HEK293T (cell line): ENCODE results near the gene TRAM2.

ENCODE experiments used
- CTCF ChIA-PET: fragments of 350-600 bp; formaldehyde crosslinking; extraction: SDS; loops from one replicate; lab custom pipeline; 2021; ENCODE audit warnings: antibody characterized with exemption, inconsistent platforms; lab: Yijun Ruan, JAX
- POLR2A ChIA-PET: fragments of 350-600 bp; formaldehyde crosslinking; extraction: SDS; loops from one replicate; lab custom pipeline; 2020; ENCODE audit warnings: antibody characterized with exemption, inconsistent platforms; lab: Yijun Ruan, JAX
- DNase-seq: peaks from one replicate; pipeline ENCODE4 v3.0.0; 2012; ENCODE audit warnings: mixed read lengths; ENCODE audit errors: extremely low spot score
- ARNT ChIP-seq: fragments of 450-650 bp; IDR thresholded peaks from 2 replicates; pipeline ENCODE4 v1.6.1; 2017; ENCODE audit warnings: mild to moderate bottlenecking
- BHLHE40 ChIP-seq: fragments of 450-650 bp; IDR thresholded peaks from 2 replicates; pipeline ENCODE4 v1.6.1; 2016; ENCODE audit warnings: mild to moderate bottlenecking, moderate library complexity, borderline replicate concordance
- CTBP1 ChIP-seq: fragments of 450-650 bp; IDR thresholded peaks from 2 replicates; pipeline ENCODE4 v1.6.1; 2016; ENCODE audit warnings: borderline replicate concordance
- ELF4 ChIP-seq: fragments of 450-650 bp; IDR thresholded peaks from 2 replicates; pipeline ENCODE4 v1.6.1; 2017; ENCODE audit warnings: antibody characterized with exemption
- FOXA1 ChIP-seq: fragments of 450-650 bp; IDR thresholded peaks from 2 replicates; pipeline ENCODE4 v1.6.1; 2016; ENCODE audit warnings: mild to moderate bottlenecking
- FOXK2 ChIP-seq: fragments of 450-650 bp; IDR thresholded peaks from 2 replicates; pipeline ENCODE4 v1.6.1; 2016; ENCODE audit warnings: mild to moderate bottlenecking
- FOXM1 ChIP-seq: fragments of 450-650 bp; IDR thresholded peaks from 2 replicates; pipeline ENCODE4 v1.6.1; 2017; ENCODE audit warnings: mild to moderate bottlenecking, borderline replicate concordance
- HDGF ChIP-seq: fragments of 450-650 bp; IDR thresholded peaks from 2 replicates; pipeline ENCODE4 v1.6.1; 2017; ENCODE audit warnings: antibody characterized with exemption, borderline replicate concordance
- L3MBTL2 ChIP-seq: fragments of 450-650 bp; conservative IDR thresholded peaks from 2 replicates; pipeline ENCODE4 v1.6.1; 2016; ENCODE audit warnings: mild to moderate bottlenecking
- LEF1 ChIP-seq: fragments of 450-650 bp; IDR thresholded peaks from 2 replicates; pipeline ENCODE4 v1.6.1; 2017; ENCODE audit warnings: mild to moderate bottlenecking, borderline replicate concordance
- NFRKB ChIP-seq: fragments of 450-650 bp; IDR thresholded peaks from 2 replicates; pipeline ENCODE4 v1.6.1; 2016; ENCODE audit warnings: mild to moderate bottlenecking, moderate library complexity
- PKNOX1 ChIP-seq: fragments of 450-650 bp; IDR thresholded peaks from 2 replicates; pipeline ENCODE4 v1.6.1; 2016
- SP1 ChIP-seq: fragments of 450-650 bp; IDR thresholded peaks from 2 replicates; pipeline ENCODE4 v1.6.1; 2017
- SUZ12 ChIP-seq: fragments of 450-650 bp; IDR thresholded peaks from 2 replicates; pipeline ENCODE4 v1.6.1; 2016; ENCODE audit warnings: mild to moderate bottlenecking
- TARDBP ChIP-seq: fragments of 450-650 bp; IDR thresholded peaks from 2 replicates; pipeline ENCODE4 v1.6.1; 2016
- ZNF384 ChIP-seq: fragments of 450-650 bp; IDR thresholded peaks from 2 replicates; pipeline ENCODE4 v1.6.1; 2016

Gene TRAM2

GRCh38 chr6:52494298-52495072 is 82.4 kb downstream of the TRAM2 start:
- POLR2A ChIA-PET: interaction anchor here (1.0 kb wide), 1 partner anchor 74 kb away, joined by 3 read pairs; the partner anchor contains the start of gene EFHC1
- DNase-seq: no peak
- TF ChIP-seq PKNOX1 (no peak), SP1 (no peak), FOXM1 (no peak), L3MBTL2 (no peak), LEF1 (no peak), ELF4 (no peak), FOXK2 (no peak), NFRKB (no peak), CTBP1 (no peak), TARDBP (no peak), BHLHE40 (no peak), HDGF (no peak), ZNF384 (no peak), ARNT (no peak)
- CTCF ChIA-PET: no interaction called here

- DNase-seq: no peak
- TF ChIP-seq FOXM1 (no peak), SP1 (no peak)
- CTCF ChIA-PET: interaction anchor here (1.2 kb wide), 1 partner anchor 74 kb away, joined by 3 read pairs; no protein-coding TSS in a partner anchor
- POLR2A ChIA-PET: interaction anchor here (0.7 to 1.0 kb wide), 2 partner anchors 74 to 615 kb away, joined by 3 read pairs; partner anchors contain the start of gene EFHC1
These were observed 83.2 kb downstream of the TRAM2 start for GRCh38 chr6:52493669-52494068.

- ChIA-PET CTCF (no interaction called here), POLR2A (no interaction called here)
- DNase-seq: no peak
- TF ChIP-seq FOXK2: no peak
- no peak for TF ChIP-seq TARDBP
- no peak for TF ChIP-seq ARNT
- TF ChIP-seq ELF4: no peak
- no peak for TF ChIP-seq FOXA1
- TF ChIP-seq SUZ12: no peak
- TF ChIP-seq L3MBTL2: no peak
- no peak for TF ChIP-seq FOXM1
- no peak for TF ChIP-seq BHLHE40
These were observed 85.4 kb downstream of the TRAM2 start for GRCh38 chr6:52491203-52492069.

- ChIA-PET POLR2A (no interaction called here), CTCF (no interaction called here)
- TF ChIP-seq FOXA1 (no peak), FOXK2 (no peak), ZNF384 (no peak), SP1 (no peak), HDGF (no peak), BHLHE40 (no peak), PKNOX1 (no peak), ELF4 (no peak), FOXM1 (no peak), SUZ12 (no peak)
- no peak for DNase-seq
These were observed 87.0 kb downstream of the TRAM2 start for GRCh38 chr6:52489881-52490280.

GRCh38 chr6:52483671-52484003 is 93.2 kb downstream of the TRAM2 start:
- no peak for DNase-seq
- POLR2A ChIA-PET: no interaction called here
- no peak for TF ChIP-seq PKNOX1
- TF ChIP-seq L3MBTL2: no peak
- TF ChIP-seq CTBP1: no peak
- no peak for TF ChIP-seq SUZ12
- no peak for TF ChIP-seq HDGF
- TF ChIP-seq FOXA1: no peak
- TF ChIP-seq BHLHE40: no peak
- no peak for TF ChIP-seq ELF4
- no peak for TF ChIP-seq FOXK2
- no peak for TF ChIP-seq NFRKB
- no peak for TF ChIP-seq FOXM1
- TF ChIP-seq SP1: no peak
- no peak for TF ChIP-seq ARNT
- no peak for TF ChIP-seq LEF1
- CTCF ChIA-PET: no interaction called here
